Esophagus muscularis mucosa (tissue), 4 donors: ENCODE measurements around the gene NPTX1. TPM values are rescaled to one million over a fixed set of nuclear protein-coding genes. Genes with fewer than 3 reads are reported as not detected.

Experiments used
- DNase-seq: peaks from one replicate; pipeline ENCODE4 v3.0.0-alpha.2; 2017; ENCODE audit errors: extremely low spot score
- H3K27ac ChIP-seq, 4 donors: fragments of 200-600 bp; sonication (generic); replicated peaks in 1 of 4; 1 replicate in 3 of 4; 2 replicates in 1 of 4; pipeline ENCODE4 v1.5.1; 2016 to 2019; ENCODE audit warnings: mild to moderate bottlenecking in 1 of 4
- H3K27me3 ChIP-seq, 4 donors: fragments of 200-600 bp; sonication (generic); one replicate each; pipeline versions ENCODE4 v1.5.1 to v1.6.0; 2016 to 2019
- H3K36me3 ChIP-seq, 4 donors: fragments of 200-600 bp; sonication (generic); one replicate each; pipeline ENCODE4 v1.5.1; 2016 to 2019
- H3K4me1 ChIP-seq, 4 donors: fragments of 200-600 bp; sonication (generic); one replicate each; pipeline ENCODE4 v1.5.1; 2016 to 2019
- H3K4me3 ChIP-seq, 4 donors: fragments of 200-600 bp; sonication (generic); 1 replicate in 2 of 4; 2 replicates in 2 of 4; pipeline ENCODE4 v1.5.1; 2016 to 2019; ENCODE audit warnings: mild to moderate bottlenecking in 4 of 4, moderate library complexity in 1 of 4
- H3K9me3 ChIP-seq, 4 donors: fragments of 200-600 bp; sonication (generic); 1 replicate in 3 of 4; 2 replicates in 1 of 4; pipeline ENCODE4 v1.5.1; 2016 to 2019
- EP300 ChIP-seq: sonication (generic); formaldehyde crosslinking; IDR thresholded peaks from one replicate; pipeline ENCODE4 v1.6.1; 2017; ENCODE audit warnings: antibody characterized with exemption
- POLR2A ChIP-seq: fragments of 450-650 bp; IDR thresholded peaks from one replicate; pipeline ENCODE4 v1.6.1; 2017; ENCODE audit warnings: antibody characterized with exemption, moderate library complexity, mild to moderate bottlenecking, low read depth
- POLR2AphosphoS5 ChIP-seq, 2 donors: sonication (generic); formaldehyde crosslinking; IDR thresholded peaks; one replicate each; pipeline ENCODE4 v1.6.1; 2017; ENCODE audit warnings: antibody characterized with exemption in 2 of 2
- WGBS: methylation state at CpG from one replicate; pipeline ENCODE4 v1.1.5; 2018; 5-methylcytosine and 5-hydroxymethylcytosine counted together
- intact Hi-C: fragments of 100-400 bp; cut with DNase I; formaldehyde crosslinking; loops from one replicate; pipeline ENCODE4 v1.15.1; 2023
- total RNA-seq, 4 donors: library from RNA; depleted of rRNA; stranded (reverse); fragments of >200 nt; gene quantifications; one replicate each; pipeline versions ENCODE4 v1.1.0 to v1.2.1, GENCODE V29; 2016
- TF ChIP-seq, protein P1 (sequence below), 3 experiments: fragments of 200-600 bp in 2 of 3; fragments of 450-650 bp in 1 of 3; sonication (generic) in 2 of 3; IDR thresholded peaks; one replicate each; pipeline ENCODE4 v1.5.1; 2017 to 2019; ENCODE audit warnings: antibody characterized with exemption in 3 of 3, mild to moderate bottlenecking in 2 of 3, moderate library complexity in 1 of 3

Gene NPTX1
- total RNA-seq, 4 donors from 2014 or later, result 0.42 to 5.5 (median 4.1) TPM

- WGBS, result 49% methylated on average over 24 of the region's 24 CpGs
- peak overlapping the region; percentile 15 to 36 (median 30) for H3K4me3 ChIP-seq
- peaks cover 0 to 40% (median 2%) of the 10 kb centered on the region in 4 donors for H3K27me3 ChIP-seq
- DNase-seq, result no peak
- H3K27ac ChIP-seq, result peak overlapping the region; percentile 50 to 74 (median 58)
- TF ChIP-seq POLR2AphosphoS5 (IDR thresholded peaks at IDR 0.05) (peak; percentile 44 to 71), POLR2A (no peak)
- TF ChIP-seq, protein P1, sequence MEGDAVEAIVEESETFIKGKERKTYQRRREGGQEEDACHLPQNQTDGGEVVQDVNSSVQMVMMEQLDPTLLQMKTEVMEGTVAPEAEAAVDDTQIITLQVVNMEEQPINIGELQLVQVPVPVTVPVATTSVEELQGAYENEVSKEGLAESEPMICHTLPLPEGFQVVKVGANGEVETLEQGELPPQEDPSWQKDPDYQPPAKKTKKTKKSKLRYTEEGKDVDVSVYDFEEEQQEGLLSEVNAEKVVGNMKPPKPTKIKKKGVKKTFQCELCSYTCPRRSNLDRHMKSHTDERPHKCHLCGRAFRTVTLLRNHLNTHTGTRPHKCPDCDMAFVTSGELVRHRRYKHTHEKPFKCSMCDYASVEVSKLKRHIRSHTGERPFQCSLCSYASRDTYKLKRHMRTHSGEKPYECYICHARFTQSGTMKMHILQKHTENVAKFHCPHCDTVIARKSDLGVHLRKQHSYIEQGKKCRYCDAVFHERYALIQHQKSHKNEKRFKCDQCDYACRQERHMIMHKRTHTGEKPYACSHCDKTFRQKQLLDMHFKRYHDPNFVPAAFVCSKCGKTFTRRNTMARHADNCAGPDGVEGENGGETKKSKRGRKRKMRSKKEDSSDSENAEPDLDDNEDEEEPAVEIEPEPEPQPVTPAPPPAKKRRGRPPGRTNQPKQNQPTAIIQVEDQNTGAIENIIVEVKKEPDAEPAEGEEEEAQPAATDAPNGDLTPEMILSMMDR (IDR thresholded peaks at IDR 0.05), result no peak
- peaks cover 0 to 14% (median 14%) of the 10 kb centered on the region in 4 donors for H3K4me1 ChIP-seq
- intact Hi-C loops, result no loop called here
- no peaks in the 10 kb centered on the region for H3K9me3 ChIP-seq
- no peaks in the 10 kb centered on the region for H3K36me3 ChIP-seq
Observed at GRCh38 chr17:80501741-80502577, 25.6 kb upstream of the NPTX1 start.

DNA sequence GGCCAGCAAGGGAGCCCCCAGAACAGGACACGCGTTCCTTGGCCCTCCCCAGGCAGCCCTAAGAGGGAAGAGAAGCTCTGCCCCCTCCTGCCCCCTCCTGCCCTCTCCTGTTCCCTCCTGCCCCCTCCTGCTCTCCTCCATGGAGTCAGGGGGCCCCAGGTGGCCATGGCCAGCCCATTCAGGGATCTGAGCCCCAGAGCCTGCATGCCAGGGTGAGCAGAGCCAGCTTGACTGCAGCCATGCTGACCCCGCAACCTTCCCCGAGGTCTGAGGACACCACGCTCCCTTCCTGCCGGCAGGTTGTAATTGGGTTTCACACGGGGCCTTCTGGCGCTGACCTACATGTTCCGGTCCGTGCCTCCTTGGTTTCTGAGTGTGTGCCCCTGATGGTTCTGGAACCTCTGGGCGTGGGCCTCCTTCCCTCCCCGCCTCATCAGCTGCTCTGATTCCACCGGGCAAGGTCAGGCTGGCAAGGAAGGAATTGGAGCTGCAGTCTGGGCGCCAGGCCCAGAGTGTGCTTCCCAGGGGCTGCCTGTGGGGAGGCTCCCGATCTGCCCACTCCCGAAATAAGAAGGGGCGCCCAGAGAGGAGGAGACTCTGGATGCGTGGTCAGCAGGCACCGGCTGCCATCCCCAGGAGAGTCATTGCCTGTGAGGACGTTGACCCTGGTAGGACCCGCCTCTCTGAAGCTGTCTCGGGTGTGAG is 23.7 kb upstream of the NPTX1 start:
- Histone ChIP-seq H3K36me3 (no peaks in the 10 kb centered on the region), H3K27ac (no peak overlapping the region), H3K27me3 (peaks cover 0 to 28% (median 0%) of the 10 kb centered on the region in 4 donors), H3K9me3 (no peaks in the 10 kb centered on the region), H3K4me1 (peaks cover 0 to 14% (median 14%) of the 10 kb centered on the region in 4 donors), H3K4me3 (no peak overlapping the region)
- no peak for DNase-seq
- WGBS, result 82% methylated on average over 19 of the region's 22 CpGs
- TF ChIP-seq, protein P1 (IDR thresholded peaks at IDR 0.05), result no peak
- TF ChIP-seq POLR2A (no peak), POLR2AphosphoS5 (IDR thresholded peaks at IDR 0.05) (no peak)
- intact Hi-C loops, result no loop called here

- H3K4me3 ChIP-seq, result no peak overlapping the region
- TF ChIP-seq EP300 (no peak), POLR2AphosphoS5 (IDR thresholded peaks at IDR 0.05) (no peak), POLR2A (no peak)
- TF ChIP-seq, protein P1 (IDR thresholded peaks at IDR 0.05), result no peak
- WGBS, result 87% methylated on average over 9 of the region's 9 CpGs
- H3K27me3 ChIP-seq, result peaks cover 0 to 27% (median 0%) of the 10 kb centered on the region in 4 donors
- peaks cover 0 to 14% (median 14%) of the 10 kb centered on the region in 4 donors for H3K4me1 ChIP-seq
- no peak for DNase-seq
- no peaks in the 10 kb centered on the region for H3K9me3 ChIP-seq
- intact Hi-C loops, result no loop called here
- H3K27ac ChIP-seq, result no peak overlapping the region
- no peaks in the 10 kb centered on the region for H3K36me3 ChIP-seq
Observed at GRCh38 chr17:80499560-80499959, 23.2 kb upstream of the NPTX1 start.

GRCh38 chr17:80498920-80499410 is 22.6 kb upstream of the NPTX1 start:
- H3K4me1 ChIP-seq, result peaks cover 0 to 14% (median 14%) of the 10 kb centered on the region in 4 donors
- DNase-seq, result no peak
- H3K4me3 ChIP-seq, result no peak overlapping the region
- WGBS, result 77% methylated on average over 9 of the region's 11 CpGs
- intact Hi-C loops, result no loop called here
- no peaks in the 10 kb centered on the region for H3K36me3 ChIP-seq
- H3K27ac ChIP-seq, result no peak overlapping the region
- H3K9me3 ChIP-seq, result no peaks in the 10 kb centered on the region
- H3K27me3 ChIP-seq, result peaks cover 0 to 29% (median 0%) of the 10 kb centered on the region in 4 donors
- TF ChIP-seq POLR2AphosphoS5 (IDR thresholded peaks at IDR 0.05), result no peak
- no peak for TF ChIP-seq POLR2A
- TF ChIP-seq, protein P1 (IDR thresholded peaks at IDR 0.05), result no peak
